Mesenchymal stem cell (in vitro differentiated cells and primary cell): ENCODE data around the gene SMC6.

Experiments
- DNase-seq: peaks from one replicate; pipeline ENCODE4 v3.0.0-alpha.2; 2013
- H2AFZ ChIP-seq: one replicate; pipeline ENCODE4 v1.6.1; 2013; ENCODE audit warnings: low read depth, mild to moderate bottlenecking, control low read depth, inconsistent platforms, low read length, moderate library complexity
- H2AK5ac ChIP-seq: 2 replicates; pipeline ENCODE4 v1.6.1; 2013; ENCODE audit warnings: low read length, moderate library complexity, mild to moderate bottlenecking, inconsistent platforms; ENCODE audit not compliant: severe bottlenecking
- H2BK120ac ChIP-seq: one replicate; pipeline ENCODE4 v1.6.1; 2013; ENCODE audit warnings: low read depth, mild to moderate bottlenecking, inconsistent platforms, low read length, moderate library complexity
- H2BK12ac ChIP-seq, 2 experiments: one replicate each; pipeline ENCODE4 v1.6.1; 2013; ENCODE audit warnings: inconsistent platforms in 2 of 2, low read length in 2 of 2, mild to moderate bottlenecking in 2 of 2, moderate library complexity in 2 of 2, control low read depth in 1 of 2
- H2BK15ac ChIP-seq: one replicate; pipeline ENCODE4 v1.6.1; 2013; ENCODE audit warnings: mild to moderate bottlenecking, low read depth, inconsistent platforms; ENCODE audit not compliant: poor library complexity, severe bottlenecking
- H2BK5ac ChIP-seq: 2 replicates; pipeline ENCODE4 v1.6.1; 2013; ENCODE audit warnings: low read depth, mild to moderate bottlenecking, low read length, control low read depth, inconsistent platforms; ENCODE audit not compliant: poor library complexity, severe bottlenecking
- H3K14ac ChIP-seq, 2 experiments: one replicate each; pipeline ENCODE4 v1.6.1; 2013; ENCODE audit warnings: inconsistent platforms in 2 of 2, low read length in 2 of 2, control low read depth in 1 of 2, mild to moderate bottlenecking in 1 of 2, moderate library complexity in 1 of 2
- H3K18ac ChIP-seq, 2 experiments: one replicate each; pipeline ENCODE4 v1.6.1; 2013; ENCODE audit warnings: inconsistent platforms in 2 of 2, low read length in 2 of 2, control low read depth in 1 of 2, low read depth in 1 of 2, mild to moderate bottlenecking in 1 of 2
- H3K23ac ChIP-seq, 2 experiments: one replicate each; pipeline ENCODE4 v1.6.1; 2013; ENCODE audit warnings: inconsistent platforms in 2 of 2, low read length in 2 of 2, mild to moderate bottlenecking in 2 of 2, moderate library complexity in 2 of 2, control low read depth in 1 of 2
- H3K27ac ChIP-seq: 2 replicates; pipeline ENCODE4 v1.5.1; 2013; ENCODE audit warnings: mild to moderate bottlenecking, moderate library complexity, low read length, control low read depth, inconsistent platforms; ENCODE audit not compliant: poor library complexity, severe bottlenecking
- H3K27me3 ChIP-seq, 2 experiments: 2 replicates each; pipeline versions ENCODE4 v1.6.1 to v1.7.0; 2013; ENCODE audit warnings: low read length in 2 of 2, mild to moderate bottlenecking in 2 of 2, moderate library complexity in 2 of 2, control low read depth in 1 of 2, inconsistent platforms in 1 of 2; ENCODE audit not compliant: control insufficient read depth in 1 of 2, insufficient read depth in 1 of 2
- H3K36me3 ChIP-seq, 2 experiments: 2 replicates each; pipeline versions ENCODE4 v1.6.1 to v1.7.0; 2013; ENCODE audit warnings: low read length in 2 of 2, control low read depth in 1 of 2, inconsistent platforms in 1 of 2, low read depth in 1 of 2, mild to moderate bottlenecking in 1 of 2; ENCODE audit not compliant: insufficient read depth in 2 of 2, control insufficient read depth in 1 of 2
- H3K4ac ChIP-seq, 2 experiments: one replicate each; pipeline ENCODE4 v1.6.1; 2013; ENCODE audit warnings: inconsistent platforms in 2 of 2, low read length in 2 of 2, mild to moderate bottlenecking in 2 of 2, moderate library complexity in 2 of 2, control low read depth in 1 of 2, low read depth in 1 of 2
- H3K4me1 ChIP-seq: 2 replicates; pipeline ENCODE4 v1.6.1; 2013; ENCODE audit warnings: low read depth, low read length, control low read depth; ENCODE audit not compliant: control insufficient read depth, insufficient read depth
- H3K4me2 ChIP-seq: 2 replicates; pipeline ENCODE4 v1.6.1; 2013; ENCODE audit warnings: low read length, mild to moderate bottlenecking, inconsistent platforms; ENCODE audit not compliant: poor library complexity, severe bottlenecking
- H3K4me3 ChIP-seq, 2 experiments: 2 replicates each; pipeline versions ENCODE4 v1.5.1 to v1.7.0; 2013; ENCODE audit warnings: low read length in 2 of 2, mild to moderate bottlenecking in 2 of 2, control low read depth in 1 of 2, low read depth in 1 of 2; ENCODE audit not compliant: insufficient read depth in 1 of 2
- H3K79me1 ChIP-seq: replicated peaks from 2 replicates; pipeline ENCODE4 v1.6.1; 2013; ENCODE audit warnings: mild to moderate bottlenecking, control low read depth, low read length, inconsistent platforms; ENCODE audit not compliant: poor library complexity, severe bottlenecking
- H3K9ac ChIP-seq: 2 replicates; pipeline ENCODE4 v1.7.0; 2013; ENCODE audit warnings: mild to moderate bottlenecking, low read length, moderate library complexity
- H3K9me3 ChIP-seq: 2 replicates; pipeline ENCODE4 v1.7.0; 2013; ENCODE audit warnings: mild to moderate bottlenecking, low read length; ENCODE audit not compliant: control insufficient read depth
- H4K8ac ChIP-seq: one replicate; pipeline ENCODE4 v1.6.1; 2013; ENCODE audit warnings: inconsistent platforms, mild to moderate bottlenecking, low read length, moderate library complexity
- H4K91ac ChIP-seq: one replicate; pipeline ENCODE4 v1.6.1; 2013; ENCODE audit warnings: mild to moderate bottlenecking, low read length, inconsistent platforms
- WGBS: methylation state at CpG from one replicate; pipeline ENCODE4 v1.1.7; 2013; ENCODE audit warnings: mixed read lengths; 5-methylcytosine and 5-hydroxymethylcytosine counted together

Gene SMC6

GRCh38 chr2:17643031-17643615 lies 110.5 kb downstream of the SMC6 start:
- Histone ChIP-seq H4K8ac (peak overlapping the region; percentile 94), H2AFZ (peak overlapping the region; percentile 72), H2BK5ac (no peak overlapping the region), H2AK5ac (no peak overlapping the region), H3K79me1 (no peaks in the 10 kb centered on the region), H2BK15ac (no peak overlapping the region), H3K36me3 (no peaks in the 10 kb centered on the region), H3K4ac (peak overlapping the region; percentile 75 to 80), H2BK12ac (peak overlapping the region; percentile 73 to 97), H3K27me3 (no peaks in the 10 kb centered on the region), H3K14ac (peak overlapping the region in 1 of 2 experiments; percentile 45), H3K18ac (peak overlapping the region; percentile 65 to 91), H3K9me3 (no peaks in the 10 kb centered on the region), H4K91ac (peak overlapping the region; percentile 91), H3K4me3 (no peak overlapping the region), H3K27ac (peak overlapping the region; percentile 49), H2BK120ac (peak overlapping the region; percentile 89), H3K9ac (peak overlapping the region; percentile 64), H3K4me1 (peaks cover 10% of the 10 kb centered on the region), H3K23ac (no peak overlapping the region), H3K4me2 (no peak overlapping the region)
- WGBS, result 0% methylated on average over 5 of the region's 6 CpGs
- DNase-seq, result peak; percentile 95

- no peaks in the 10 kb centered on the region for H3K27me3 ChIP-seq
- H3K9ac ChIP-seq, result no peak overlapping the region
- H2AK5ac ChIP-seq, result no peak overlapping the region
- no peak overlapping the region for H3K4me3 ChIP-seq
- no peaks in the 10 kb centered on the region for H3K9me3 ChIP-seq
- H3K4ac ChIP-seq, result no peak overlapping the region
- no peak overlapping the region for H2AFZ ChIP-seq
- H3K79me1 ChIP-seq, result no peaks in the 10 kb centered on the region
- no peak overlapping the region for H3K23ac ChIP-seq
- no peak overlapping the region for H3K27ac ChIP-seq
- no peak for DNase-seq
- no peak overlapping the region for H2BK5ac ChIP-seq
- no CpG with 5 or more reads among the region's 2 CpGs for WGBS
- H4K91ac ChIP-seq, result no peak overlapping the region
- no peak overlapping the region for H3K14ac ChIP-seq
- H2BK12ac ChIP-seq, result no peak overlapping the region
- H3K4me2 ChIP-seq, result no peak overlapping the region
- no peak overlapping the region for H4K8ac ChIP-seq
- no peak overlapping the region for H2BK15ac ChIP-seq
- H3K18ac ChIP-seq, result no peak overlapping the region
- H2BK120ac ChIP-seq, result no peak overlapping the region
- peaks cover 13% of the 10 kb centered on the region for H3K4me1 ChIP-seq
- no peaks in the 10 kb centered on the region for H3K36me3 ChIP-seq
Observed at GRCh38 chr2:17640406-17640805, 113.2 kb downstream of the SMC6 start.

- no peak overlapping the region for H2AK5ac ChIP-seq
- H3K14ac ChIP-seq, result no peak overlapping the region
Observed at GRCh38 chr2:17638196-17638743, 115.3 kb downstream of the SMC6 start.

GRCh38 chr2:17637131-17637906 lies 116.3 kb downstream of the SMC6 start:
- no peak overlapping the region for H2BK5ac ChIP-seq
- no peak overlapping the region for H4K8ac ChIP-seq
- H2AK5ac ChIP-seq, result no peak overlapping the region
- no peak overlapping the region for H3K4ac ChIP-seq
- no peaks in the 10 kb centered on the region for H3K9me3 ChIP-seq
- WGBS, result 75% methylated on average over 8 of the region's 8 CpGs
- H3K4me2 ChIP-seq, result no peak overlapping the region
- no peak overlapping the region for H2BK15ac ChIP-seq
- H2BK120ac ChIP-seq, result no peak overlapping the region
- H3K4me1 ChIP-seq, result peaks cover 3% of the 10 kb centered on the region
- H3K36me3 ChIP-seq, result no peaks in the 10 kb centered on the region
- no peak overlapping the region for H2AFZ ChIP-seq
- no peak overlapping the region for H3K14ac ChIP-seq
- H3K27me3 ChIP-seq, result no peaks in the 10 kb centered on the region
- H2BK12ac ChIP-seq, result no peak overlapping the region
- no peak for DNase-seq
- H3K4me3 ChIP-seq, result no peak overlapping the region
- no peak overlapping the region for H3K23ac ChIP-seq
- H3K9ac ChIP-seq, result no peak overlapping the region
- no peak overlapping the region for H3K18ac ChIP-seq
- H4K91ac ChIP-seq, result no peak overlapping the region
- no peaks in the 10 kb centered on the region for H3K79me1 ChIP-seq
- no peak overlapping the region for H3K27ac ChIP-seq

More at GRCh38 chr2:17638196-17638743, 115.3 kb downstream of the SMC6 start:
- H4K8ac ChIP-seq, result no peak overlapping the region
- H2AFZ ChIP-seq, result no peak overlapping the region
- no peak overlapping the region for H3K4me2 ChIP-seq
- no peaks in the 10 kb centered on the region for H3K9me3 ChIP-seq
- 95% methylated on average over 7 of the region's 7 CpGs for WGBS
- H3K4me3 ChIP-seq, result no peak overlapping the region
- no peak overlapping the region for H3K18ac ChIP-seq
- H3K23ac ChIP-seq, result no peak overlapping the region
- no peaks in the 10 kb centered on the region for H3K36me3 ChIP-seq
- no peak overlapping the region for H3K27ac ChIP-seq
- no peak overlapping the region for H2BK12ac ChIP-seq
- H4K91ac ChIP-seq, result no peak overlapping the region
- H2BK120ac ChIP-seq, result no peak overlapping the region
- no peak overlapping the region for H3K9ac ChIP-seq
- no peak overlapping the region for H2BK15ac ChIP-seq
- peaks cover 6% of the 10 kb centered on the region for H3K4me1 ChIP-seq
- H3K27me3 ChIP-seq, result no peaks in the 10 kb centered on the region
- no peaks in the 10 kb centered on the region for H3K79me1 ChIP-seq
- no peak overlapping the region for H2BK5ac ChIP-seq
- H3K4ac ChIP-seq, result no peak overlapping the region
- DNase-seq, result no peak
